Measurements from ENCODE around the gene PIMREG. TPM values are rescaled to one million over a fixed set of nuclear protein-coding genes. Genes with fewer than 3 reads are reported as not detected.

The PIMREG gene
- total and polyA plus RNA-seq, 2 experiments from 2014 or later, result 3.9 to 11.8 TPM

DNA sequence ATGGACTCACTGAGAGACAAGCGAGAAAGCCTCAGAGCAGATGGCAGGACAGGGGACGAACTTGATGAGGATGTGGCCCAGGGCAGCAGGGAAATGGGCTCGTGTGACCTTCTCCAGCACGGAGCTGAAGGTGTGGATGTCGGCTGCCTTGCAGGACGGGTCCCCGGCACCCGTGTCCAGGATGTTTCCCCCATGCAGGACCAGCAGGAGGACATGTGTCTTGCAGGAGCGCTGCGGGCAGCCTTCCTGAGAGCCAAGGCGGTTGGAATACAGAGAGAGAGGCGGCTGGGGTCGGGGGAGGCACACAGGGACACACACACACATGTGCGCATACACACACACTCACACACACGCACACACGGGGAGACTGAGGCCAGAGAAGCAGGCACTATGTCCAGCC is 39.3 kb downstream of the PIMREG start:
- WGBS (ENCODE audit: low lambda C conversion rate, missing lambda C conversion rate), result 93% methylated on average over 13 of the region's 16 CpGs
- no peak for DNase-seq (ENCODE audit: low spot score)

DNA sequence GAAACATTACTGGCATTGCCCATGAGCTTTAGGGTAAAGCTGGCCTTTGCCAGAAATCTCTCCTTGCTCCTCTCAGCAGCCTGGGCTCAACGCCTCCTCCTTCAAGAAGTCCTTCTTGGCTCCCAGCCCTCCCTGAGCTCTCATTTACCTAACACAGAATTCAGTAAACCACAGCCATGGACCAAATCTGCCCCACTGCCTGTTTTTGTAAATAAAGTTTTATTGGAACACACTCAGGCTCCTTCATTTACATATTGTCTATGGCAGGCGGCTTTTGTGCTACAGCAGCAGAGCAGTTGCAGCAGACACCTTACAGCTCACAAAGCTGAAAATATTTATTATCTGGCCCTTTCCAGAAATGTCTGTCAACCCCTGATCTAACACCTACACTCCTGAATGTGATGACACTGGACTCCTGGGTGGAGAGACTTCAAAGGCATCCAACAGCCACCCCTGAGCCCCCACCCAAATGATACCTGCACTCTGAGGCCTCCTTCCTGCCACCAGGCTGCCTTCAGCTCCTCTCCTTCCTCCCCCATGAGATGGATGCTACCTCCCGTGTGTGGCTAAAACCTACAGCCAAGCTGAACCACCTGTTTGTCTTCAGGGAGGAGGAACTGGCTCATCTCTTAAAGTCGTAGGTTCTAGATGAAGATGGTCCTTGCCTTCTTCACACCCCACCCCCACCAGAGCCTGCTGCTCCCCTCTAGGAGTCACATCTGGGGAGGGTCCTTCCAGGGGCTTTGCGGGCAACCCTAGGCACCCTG is 41.6 kb downstream of the PIMREG start:
- no peaks in the 10 kb centered on the region for H3K79me2 ChIP-seq
- WGBS (ENCODE audit: low lambda C conversion rate, missing lambda C conversion rate), result 73% methylated on average over 5 of the region's 5 CpGs
- no peak overlapping the region for H3K4me2 ChIP-seq
- no peaks in the 10 kb centered on the region for H3K4me1 ChIP-seq (ENCODE audit: insufficient read depth)
- no peaks in the 10 kb centered on the region for H4K20me1 ChIP-seq (ENCODE audit: insufficient read depth, poor library complexity, severe bottlenecking)
- H3K27me3 ChIP-seq, result no peaks in the 10 kb centered on the region
- DNase-seq (ENCODE audit: low spot score), result no peak
- H3K9me2 ChIP-seq (replicated peaks; ENCODE audit: insufficient read depth), result no peaks in the 10 kb centered on the region
- H3K27ac ChIP-seq, result no peak overlapping the region
- H3K9me3 ChIP-seq (ENCODE audit: low read depth), result no peaks in the 10 kb centered on the region
- TF ChIP-seq EZH2 (IDR thresholded peaks at IDR 0.05; ENCODE audit: borderline replicate concordance) (no peak), EZH2phosphoT487 (IDR thresholded peaks at IDR 0.05; ENCODE audit: low read depth, severe bottlenecking, unreplicated experiment) (no peak)
- TF ChIP-seq, protein P1, sequence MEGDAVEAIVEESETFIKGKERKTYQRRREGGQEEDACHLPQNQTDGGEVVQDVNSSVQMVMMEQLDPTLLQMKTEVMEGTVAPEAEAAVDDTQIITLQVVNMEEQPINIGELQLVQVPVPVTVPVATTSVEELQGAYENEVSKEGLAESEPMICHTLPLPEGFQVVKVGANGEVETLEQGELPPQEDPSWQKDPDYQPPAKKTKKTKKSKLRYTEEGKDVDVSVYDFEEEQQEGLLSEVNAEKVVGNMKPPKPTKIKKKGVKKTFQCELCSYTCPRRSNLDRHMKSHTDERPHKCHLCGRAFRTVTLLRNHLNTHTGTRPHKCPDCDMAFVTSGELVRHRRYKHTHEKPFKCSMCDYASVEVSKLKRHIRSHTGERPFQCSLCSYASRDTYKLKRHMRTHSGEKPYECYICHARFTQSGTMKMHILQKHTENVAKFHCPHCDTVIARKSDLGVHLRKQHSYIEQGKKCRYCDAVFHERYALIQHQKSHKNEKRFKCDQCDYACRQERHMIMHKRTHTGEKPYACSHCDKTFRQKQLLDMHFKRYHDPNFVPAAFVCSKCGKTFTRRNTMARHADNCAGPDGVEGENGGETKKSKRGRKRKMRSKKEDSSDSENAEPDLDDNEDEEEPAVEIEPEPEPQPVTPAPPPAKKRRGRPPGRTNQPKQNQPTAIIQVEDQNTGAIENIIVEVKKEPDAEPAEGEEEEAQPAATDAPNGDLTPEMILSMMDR (IDR thresholded peaks at IDR 0.05; ENCODE audit: poor library complexity), result no peak
- no peaks in the 10 kb centered on the region for H3K36me3 ChIP-seq (replicated peaks; ENCODE audit: insufficient read depth, low read depth)
- no peak overlapping the region for H3K4me3 ChIP-seq
- H2AFZ ChIP-seq, result no peak overlapping the region

More for the DNA sequence above, 39.3 kb downstream of the PIMREG start:
- no peaks in the 10 kb centered on the region for H4K20me1 ChIP-seq (ENCODE audit: insufficient read depth, poor library complexity, severe bottlenecking)
- H3K27me3 ChIP-seq, result peaks cover 3% of the 10 kb centered on the region
- no peaks in the 10 kb centered on the region for H3K9me3 ChIP-seq (ENCODE audit: low read depth)
- no peaks in the 10 kb centered on the region for H3K79me2 ChIP-seq
- H3K4me1 ChIP-seq (ENCODE audit: insufficient read depth), result no peaks in the 10 kb centered on the region
- no peak overlapping the region for H2AFZ ChIP-seq
- no peak overlapping the region for H3K27ac ChIP-seq
- no peaks in the 10 kb centered on the region for H3K36me3 ChIP-seq (replicated peaks; ENCODE audit: insufficient read depth, low read depth)
- no peak for TF ChIP-seq EZH2 (IDR thresholded peaks at IDR 0.05; ENCODE audit: borderline replicate concordance)
- TF ChIP-seq EZH2phosphoT487 (IDR thresholded peaks at IDR 0.05; ENCODE audit: low read depth, severe bottlenecking, unreplicated experiment), result no peak
- TF ChIP-seq, protein P1 (IDR thresholded peaks at IDR 0.05; ENCODE audit: poor library complexity), result no peak
- no peaks in the 10 kb centered on the region for H3K9me2 ChIP-seq (replicated peaks; ENCODE audit: insufficient read depth)
- no peak overlapping the region for H3K4me3 ChIP-seq
- no peak overlapping the region for H3K4me2 ChIP-seq

DNA sequence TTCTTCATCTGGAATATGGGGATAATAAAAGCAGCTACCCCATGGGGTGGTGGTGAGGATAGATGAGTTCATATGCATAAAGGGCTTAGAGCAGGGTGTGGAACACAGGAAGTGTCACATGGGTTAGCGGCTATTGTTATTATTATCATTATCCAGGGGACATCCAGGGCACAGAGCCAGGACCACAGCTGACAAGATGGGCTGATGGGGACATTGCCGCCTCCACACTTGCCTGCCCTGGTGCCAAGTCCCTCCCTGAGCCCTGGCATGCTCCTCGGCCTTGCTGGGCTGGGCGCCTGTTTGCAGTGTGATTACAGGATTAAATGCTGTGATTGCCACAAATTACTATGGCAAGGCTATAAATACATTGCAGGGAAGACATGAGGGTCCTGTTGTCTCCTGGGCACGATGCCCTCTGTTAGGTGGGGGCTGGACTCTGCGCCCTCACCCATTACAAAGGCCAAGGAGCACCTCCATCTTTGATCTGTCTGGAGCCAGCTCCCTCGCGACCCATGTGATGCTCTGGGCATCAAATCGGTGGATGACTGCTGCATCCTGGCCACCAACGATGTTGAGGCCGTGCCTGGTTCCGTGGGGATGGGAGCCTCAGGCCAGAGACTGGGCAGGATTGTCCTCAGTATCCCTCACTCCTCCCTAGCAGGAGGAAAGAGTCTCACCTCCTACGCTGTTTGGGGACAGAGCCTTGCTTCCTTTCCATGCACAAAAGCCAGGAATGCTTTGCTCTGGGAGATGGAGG is 43.2 kb downstream of the PIMREG start:
- no peaks in the 10 kb centered on the region for H3K4me1 ChIP-seq (ENCODE audit: insufficient read depth)
- H3K79me2 ChIP-seq, result no peaks in the 10 kb centered on the region
- H3K27me3 ChIP-seq, result no peaks in the 10 kb centered on the region
- H3K36me3 ChIP-seq (replicated peaks; ENCODE audit: insufficient read depth, low read depth), result no peaks in the 10 kb centered on the region
- H2AFZ ChIP-seq, result no peak overlapping the region
- H3K9me2 ChIP-seq (replicated peaks; ENCODE audit: insufficient read depth), result no peaks in the 10 kb centered on the region
- TF ChIP-seq EZH2 (IDR thresholded peaks at IDR 0.05; ENCODE audit: borderline replicate concordance), result no peak
- TF ChIP-seq, protein P1 (IDR thresholded peaks at IDR 0.05; ENCODE audit: poor library complexity), result no peak
- no peak for TF ChIP-seq EZH2phosphoT487 (IDR thresholded peaks at IDR 0.05; ENCODE audit: low read depth, severe bottlenecking, unreplicated experiment)
- H3K27ac ChIP-seq, result no peak overlapping the region
- no peak overlapping the region for H3K4me2 ChIP-seq
- WGBS (ENCODE audit: low lambda C conversion rate, missing lambda C conversion rate), result 87% methylated on average over 13 of the region's 13 CpGs
- H4K20me1 ChIP-seq (ENCODE audit: insufficient read depth, poor library complexity, severe bottlenecking), result no peaks in the 10 kb centered on the region
- no peaks in the 10 kb centered on the region for H3K9me3 ChIP-seq (ENCODE audit: low read depth)
- no peak overlapping the region for H3K4me3 ChIP-seq
- no peak for DNase-seq (ENCODE audit: low spot score)

Data from hepatocyte (in vitro differentiated cells).